Testis (tissue), 3 donors: Measurements from ENCODE around the gene MYBPH. TPM values are rescaled to one million over a fixed set of nuclear protein-coding genes. Genes with fewer than 3 reads are reported as not detected.

Experiments
- DNase-seq: peaks from one replicate; pipeline ENCODE4 v3.0.0-alpha.2; 2019
- H3K27ac ChIP-seq, 2 donors: fragments of 200-600 bp; sonication (generic); one replicate each; pipeline ENCODE4 v1.5.1; 2019
- H3K27me3 ChIP-seq: fragments of 200-600 bp; sonication (generic); one replicate; pipeline ENCODE4 v1.5.1; 2019
- H3K36me3 ChIP-seq: fragments of 200-600 bp; sonication (generic); one replicate; pipeline ENCODE4 v1.5.1; 2017; ENCODE audit warnings: low read depth; ENCODE audit errors: missing control alignments
- H3K4me1 ChIP-seq: fragments of 200-600 bp; sonication (generic); one replicate; pipeline ENCODE4 v1.5.1; 2019
- H3K4me3 ChIP-seq, 2 donors: fragments of 200-600 bp; sonication (generic); one replicate each; pipeline ENCODE4 v1.5.1; 2017 to 2019
- H3K9me3 ChIP-seq: fragments of 200-600 bp; sonication (generic); one replicate; pipeline ENCODE4 v1.5.1; 2017
- POLR2A ChIP-seq: fragments of 450-650 bp; IDR thresholded peaks from one replicate; pipeline ENCODE4 v1.6.1; 2017; ENCODE audit warnings: antibody characterized with exemption, mild to moderate bottlenecking, moderate library complexity
- WGBS, 2 donors: methylation state at CpG; one replicate each; pipeline ENCODE4 v1.1.5; 2018; 5-methylcytosine and 5-hydroxymethylcytosine counted together
- intact Hi-C: fragments of 100-400 bp; cut with DNase I; formaldehyde crosslinking; loops from one replicate; pipeline ENCODE4 v1.15.1; 2023; ENCODE audit warnings: low total_unique reads
- polyA plus RNA-seq: library from polyadenylated mRNA; stranded (reverse); fragments of 350-450 nt; fragmentation: Illumina TruSeq; extraction: RNeasy Lipid Tissue Mini Kit (QIAGEN cat#74804); gene quantifications from one replicate; pipeline ENCODE4 v1.2.3, GENCODE V29; 2014; ENCODE audit warnings: low read depth, low replicate concordance; ENCODE audit not compliant: insufficient read depth
- total RNA-seq, 2 donors: library from RNA; depleted of rRNA; stranded (reverse); fragments of >200 nt; gene quantifications; one replicate each; pipeline ENCODE4 v1.2.3, GENCODE V29; 2016
- TF ChIP-seq, protein P1 (sequence below), 3 experiments: fragments of 450-650 bp in 2 of 3; fragments of 200-600 bp in 1 of 3; sonication (generic) in 1 of 3; IDR thresholded peaks; one replicate each; pipeline ENCODE4 v1.5.1; 2016 to 2019; ENCODE audit warnings: antibody characterized with exemption in 3 of 3, mild to moderate bottlenecking in 2 of 3, moderate library complexity in 1 of 3

The MYBPH gene
- total and polyA plus RNA-seq, 3 donors from 2014 or later, result 0.16 to 2.9 (median 0.25) TPM

DNA sequence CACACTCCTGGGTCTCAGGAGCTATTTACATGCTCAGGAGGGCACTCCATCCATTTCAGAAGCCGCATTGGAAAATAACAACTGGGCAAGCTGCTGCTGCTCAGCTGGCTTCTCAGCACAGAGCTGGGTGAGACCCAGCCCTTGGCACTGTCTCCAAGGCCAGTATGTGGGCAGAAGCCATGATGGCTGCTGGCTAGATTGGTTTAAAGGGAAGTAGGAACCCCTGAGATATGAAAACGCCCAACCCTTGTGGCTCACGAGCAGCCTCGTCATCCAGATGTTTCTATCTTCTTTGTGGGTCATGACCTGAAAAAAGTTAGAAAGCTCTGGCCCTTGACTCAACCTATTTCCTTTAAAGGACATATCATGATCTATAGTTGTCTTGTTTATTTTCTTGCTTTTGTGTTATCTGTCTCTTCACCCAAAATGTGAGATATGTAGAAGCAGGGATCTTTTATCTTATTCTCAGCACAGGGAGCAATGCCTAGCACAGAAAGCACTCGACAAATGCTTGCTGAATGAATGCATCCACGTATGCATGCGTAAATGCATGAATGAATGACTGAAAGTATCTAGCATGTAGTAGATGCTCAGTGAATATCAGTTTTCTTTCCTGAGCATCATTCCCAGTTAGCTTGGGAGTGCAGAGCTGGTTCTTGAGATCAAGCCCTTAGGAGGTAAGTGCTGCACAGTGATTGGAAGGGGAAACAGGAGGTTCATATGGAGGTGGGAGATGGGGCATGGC is 11.6 kb downstream of the MYBPH start:
- Histone ChIP-seq H3K9me3 (no peaks in the 10 kb centered on the region), H3K4me1 (peaks cover 5% of the 10 kb centered on the region), H3K27ac (no peak overlapping the region), H3K36me3 (no peaks in the 10 kb centered on the region), H3K27me3 (no peaks in the 10 kb centered on the region), H3K4me3 (no peak overlapping the region)
- no peak for TF ChIP-seq POLR2A
- TF ChIP-seq, protein P1, sequence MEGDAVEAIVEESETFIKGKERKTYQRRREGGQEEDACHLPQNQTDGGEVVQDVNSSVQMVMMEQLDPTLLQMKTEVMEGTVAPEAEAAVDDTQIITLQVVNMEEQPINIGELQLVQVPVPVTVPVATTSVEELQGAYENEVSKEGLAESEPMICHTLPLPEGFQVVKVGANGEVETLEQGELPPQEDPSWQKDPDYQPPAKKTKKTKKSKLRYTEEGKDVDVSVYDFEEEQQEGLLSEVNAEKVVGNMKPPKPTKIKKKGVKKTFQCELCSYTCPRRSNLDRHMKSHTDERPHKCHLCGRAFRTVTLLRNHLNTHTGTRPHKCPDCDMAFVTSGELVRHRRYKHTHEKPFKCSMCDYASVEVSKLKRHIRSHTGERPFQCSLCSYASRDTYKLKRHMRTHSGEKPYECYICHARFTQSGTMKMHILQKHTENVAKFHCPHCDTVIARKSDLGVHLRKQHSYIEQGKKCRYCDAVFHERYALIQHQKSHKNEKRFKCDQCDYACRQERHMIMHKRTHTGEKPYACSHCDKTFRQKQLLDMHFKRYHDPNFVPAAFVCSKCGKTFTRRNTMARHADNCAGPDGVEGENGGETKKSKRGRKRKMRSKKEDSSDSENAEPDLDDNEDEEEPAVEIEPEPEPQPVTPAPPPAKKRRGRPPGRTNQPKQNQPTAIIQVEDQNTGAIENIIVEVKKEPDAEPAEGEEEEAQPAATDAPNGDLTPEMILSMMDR (IDR thresholded peaks at IDR 0.05), result no peak
- peak; percentile 54 for DNase-seq
- 61 to 65% methylated on average over 7 of the region's 7 CpGs for WGBS, 2 donors
- intact Hi-C loops, result no loop called here

DNA sequence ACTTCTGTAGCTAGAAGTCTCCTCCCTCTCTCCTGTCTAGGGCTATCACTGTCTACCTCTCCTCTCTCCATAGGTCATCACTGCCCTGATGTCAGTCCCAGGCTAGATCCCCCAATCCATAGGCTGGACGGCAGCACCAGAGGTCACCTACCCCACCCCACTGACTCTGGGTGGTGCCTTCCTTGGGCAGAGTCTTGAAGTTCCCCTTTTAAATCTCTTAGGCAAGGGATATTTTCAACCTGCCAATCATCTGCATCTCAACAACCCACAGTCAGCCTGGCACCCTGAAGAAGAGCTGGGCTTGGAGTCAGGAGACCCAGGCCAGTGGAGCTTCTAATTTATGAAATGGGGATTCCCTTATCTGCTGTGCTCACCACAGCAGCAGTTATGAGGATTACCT is 13.2 kb downstream of the MYBPH start:
- no peak for DNase-seq
- Histone ChIP-seq H3K4me3 (no peak overlapping the region), H3K4me1 (peaks cover 5% of the 10 kb centered on the region), H3K9me3 (no peaks in the 10 kb centered on the region), H3K36me3 (no peaks in the 10 kb centered on the region), H3K27me3 (no peaks in the 10 kb centered on the region), H3K27ac (no peak overlapping the region)
- WGBS, 2 donors, result 85 to 89% methylated on average over 1 of the region's 1 CpG
- TF ChIP-seq POLR2A, result no peak
- TF ChIP-seq, protein P1 (IDR thresholded peaks at IDR 0.05), result no peak
- intact Hi-C loops, result no loop called here

DNA sequence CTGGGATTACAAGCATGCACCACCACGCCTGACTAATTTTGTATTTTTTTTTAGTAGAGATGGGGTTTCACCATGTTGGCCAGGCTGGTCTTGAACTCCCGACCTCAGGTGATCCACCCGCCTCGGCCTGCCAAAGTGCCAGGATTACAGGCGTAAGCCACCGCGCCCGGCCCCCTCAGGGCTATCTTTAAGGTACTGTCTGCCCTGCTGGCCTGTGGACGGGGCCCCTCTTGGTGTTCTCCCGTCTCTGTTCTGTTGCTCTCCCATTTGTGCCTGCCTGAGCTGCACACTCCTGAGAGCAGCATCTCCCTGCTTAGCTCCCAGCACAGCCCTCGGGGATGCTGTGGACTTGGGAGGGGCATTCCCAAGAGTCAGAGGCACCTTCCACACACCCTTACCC is 13.9 kb downstream of the MYBPH start:
- Histone ChIP-seq H3K27me3 (no peaks in the 10 kb centered on the region), H3K4me1 (peaks cover 5% of the 10 kb centered on the region), H3K4me3 (no peak overlapping the region), H3K27ac (no peak overlapping the region), H3K9me3 (no peaks in the 10 kb centered on the region), H3K36me3 (no peaks in the 10 kb centered on the region)
- no peak for TF ChIP-seq POLR2A
- TF ChIP-seq, protein P1 (IDR thresholded peaks at IDR 0.05), result no peak
- 88 to 92% methylated on average over 10 to 11 of the region's 11 CpGs for WGBS, 2 donors
- intact Hi-C loops, result no loop called here
- DNase-seq, result no peak

DNA sequence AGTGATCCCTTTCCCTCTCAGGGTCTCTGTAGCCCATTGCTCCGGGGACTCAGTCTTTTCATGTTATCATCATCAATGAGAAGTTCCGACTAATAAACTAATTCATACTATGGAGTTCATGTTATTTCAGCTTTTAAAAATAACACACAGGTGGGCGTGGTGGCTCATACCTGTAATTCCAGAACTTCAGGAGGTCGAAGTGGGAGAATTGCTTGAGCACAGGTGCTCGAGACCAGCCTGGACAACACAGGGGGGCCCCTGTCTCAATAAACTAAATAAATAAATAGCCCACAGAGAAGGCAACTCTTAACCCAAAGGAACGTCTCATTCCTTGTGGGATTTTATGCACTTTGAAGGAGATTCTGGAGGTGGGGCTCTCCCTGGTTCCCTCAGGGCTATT is 14.5 kb downstream of the MYBPH start:
- H3K27me3 ChIP-seq, result no peaks in the 10 kb centered on the region
- no peak overlapping the region for H3K4me3 ChIP-seq
- no peaks in the 10 kb centered on the region for H3K36me3 ChIP-seq
- intact Hi-C loops, result no loop called here
- TF ChIP-seq, protein P1 (IDR thresholded peaks at IDR 0.05), result no peak
- TF ChIP-seq POLR2A, result no peak
- no peak for DNase-seq
- 86 to 92% methylated on average over 6 of the region's 6 CpGs for WGBS, 2 donors
- H3K4me1 ChIP-seq, result peaks cover 5% of the 10 kb centered on the region
- no peak overlapping the region for H3K27ac ChIP-seq
- no peaks in the 10 kb centered on the region for H3K9me3 ChIP-seq

DNA sequence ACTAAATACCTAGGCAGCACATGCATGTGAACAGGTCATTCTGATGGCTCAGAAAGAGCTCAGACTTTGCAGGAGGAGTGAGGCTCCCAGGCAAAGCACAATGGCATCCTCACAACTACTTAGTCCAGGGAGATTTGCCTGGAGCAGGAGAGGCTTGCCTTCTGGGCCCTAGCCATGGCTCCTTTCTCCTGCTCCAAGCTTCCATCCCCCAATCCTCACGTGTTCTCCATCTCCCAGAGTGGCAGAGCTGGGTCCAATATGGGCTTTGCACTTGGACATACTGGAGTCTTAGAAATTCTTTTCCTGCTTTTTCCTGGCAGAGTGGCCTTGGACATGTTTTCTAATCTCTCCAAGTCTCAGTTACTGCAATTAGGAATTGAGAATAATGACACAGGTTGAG is 15.8 kb downstream of the MYBPH start:
- Histone ChIP-seq H3K4me1 (peaks cover 12% of the 10 kb centered on the region), H3K36me3 (no peaks in the 10 kb centered on the region), H3K9me3 (no peaks in the 10 kb centered on the region), H3K4me3 (no peak overlapping the region), H3K27ac (no peak overlapping the region), H3K27me3 (no peaks in the 10 kb centered on the region)
- DNase-seq, result no peak
- TF ChIP-seq, protein P1 (IDR thresholded peaks at IDR 0.05), result no peak
- no peak for TF ChIP-seq POLR2A
- intact Hi-C loops, result no loop called here
- WGBS, 2 donors, result 50 to 75% methylated on average over 1 of the region's 1 CpG
